B cell (primary cell): Measurements from ENCODE around the gene VPS33B. TPM values are rescaled to one million over a fixed set of nuclear protein-coding genes. Genes with fewer than 3 reads are reported as not detected.

Experiments used
- ATAC-seq: fragments of 200-7000 bp; cut with Tn5 transposase; one replicate; pipeline ENCODE4 v1.10.0; 2021; ENCODE audit warnings: low read depth, mild to moderate bottlenecking, moderate number of reproducible peaks, moderate library complexity
- CTCF ChIA-PET: fragments of 350-600 bp; sonication (Branson Sonifier 250); formaldehyde crosslinking; loops from one replicate; lab custom pipeline; 2021; ENCODE audit warnings: antibody characterized with exemption, inconsistent platforms; lab: Charles Lee
- POLR2A ChIA-PET: fragments of 350-600 bp; sonication (Branson Sonifier 250); formaldehyde crosslinking; loops from one replicate; lab custom pipeline; 2021; ENCODE audit warnings: antibody characterized with exemption; lab: Charles Lee
- DNase-seq: peaks from one replicate; pipeline ENCODE4 v3.0.0; 2013
- H2AFZ ChIP-seq: 2 replicates; pipeline ENCODE4 v1.6.1; 2012; ENCODE audit warnings: mild to moderate bottlenecking, low read depth, low read length; ENCODE audit not compliant: insufficient read depth, poor library complexity, severe bottlenecking
- H3K27ac ChIP-seq, 2 donors: 1 replicate in 1 of 2; 2 replicates in 1 of 2; pipeline ENCODE4 v1.5.1; 2012 to 2013; ENCODE audit warnings: low read length in 2 of 2, mild to moderate bottlenecking in 2 of 2, moderate library complexity in 1 of 2
- H3K27me3 ChIP-seq, 4 experiments: fragments of 200-600 bp in 1 of 4; sonication (generic) in 1 of 4; replicated peaks in 1 of 4; 1 replicate in 2 of 4; 2 replicates in 2 of 4; pipeline versions ENCODE4 v1.6.1 to v1.7.0; 2013 to 2016; ENCODE audit warnings: low read length in 3 of 4, mild to moderate bottlenecking in 2 of 4, mixed read lengths in 1 of 4, moderate library complexity in 1 of 4; ENCODE audit not compliant: insufficient read depth in 4 of 4, control insufficient read depth in 3 of 4; ENCODE audit errors: control extremely low read depth in 1 of 4
- H3K36me3 ChIP-seq, 2 experiments: replicated peaks in 1 of 2; 1 replicate in 1 of 2; 2 replicates in 1 of 2; pipeline versions ENCODE4 v1.6.1 to v1.7.1; 2013; ENCODE audit warnings: low read length in 1 of 2; ENCODE audit not compliant: insufficient read depth in 2 of 2, control insufficient read depth in 1 of 2; ENCODE audit errors: control extremely low read depth in 1 of 2, extremely low read depth in 1 of 2
- H3K4me1 ChIP-seq, 2 donors: fragments of 200-600 bp in 1 of 2; sonication (generic) in 1 of 2; 1 replicate in 1 of 2; 2 replicates in 1 of 2; pipeline versions ENCODE4 v1.5.1 to v1.6.1; 2013 to 2017; ENCODE audit warnings: low read length in 2 of 2; ENCODE audit not compliant: control insufficient read depth in 2 of 2, insufficient read depth in 2 of 2
- H3K4me2 ChIP-seq: replicated peaks from 2 replicates; pipeline ENCODE3; 2012; ENCODE audit warnings: mild to moderate bottlenecking, low read depth, low read length; ENCODE audit not compliant: poor library complexity, severe bottlenecking
- H3K4me3 ChIP-seq, 5 experiments: fragments of 200-600 bp in 1 of 5; sonication (generic) in 1 of 5; 1 replicate in 3 of 5; 2 replicates in 2 of 5; pipeline versions ENCODE4 v1.5.1 to v1.7.0; 2011 to 2016; ENCODE audit warnings: low read length in 4 of 5, mild to moderate bottlenecking in 4 of 5, low read depth in 2 of 5, control low read depth in 1 of 5, moderate library complexity in 1 of 5; ENCODE audit not compliant: insufficient read depth in 1 of 5; ENCODE audit errors: control extremely low read depth in 1 of 5, extremely low read depth in 1 of 5
- H3K79me2 ChIP-seq: fragments of 200-600 bp; sonication (generic); one replicate; pipeline ENCODE4 v1.6.0; 2016; ENCODE audit warnings: low read length; ENCODE audit not compliant: control insufficient read depth, insufficient read depth
- H3K9ac ChIP-seq: fragments of 200-600 bp; sonication (generic); 2 replicates; pipeline ENCODE4 v1.6.1; 2017; ENCODE audit warnings: mild to moderate bottlenecking, low read length, moderate library complexity
- H3K9me3 ChIP-seq, 3 donors: one replicate each; pipeline versions ENCODE4 v1.6.1 to v1.7.1; 2013; ENCODE audit warnings: low read length in 2 of 3; ENCODE audit not compliant: control insufficient read depth in 2 of 3, insufficient read depth in 1 of 3; ENCODE audit errors: control extremely low read depth in 1 of 3
- H4K20me1 ChIP-seq: 2 replicates; pipeline ENCODE4 v1.6.0; 2012; ENCODE audit warnings: mild to moderate bottlenecking, low read length; ENCODE audit not compliant: insufficient read depth, control insufficient read depth, poor library complexity, severe bottlenecking
- H3K27ac Mint-ChIP-seq: one replicate; pipeline ENCODE4 v1.8.0; 2021; ENCODE audit warnings: mixed read lengths
- H3K27me3 Mint-ChIP-seq: one replicate; pipeline ENCODE4 v1.8.0; 2021; ENCODE audit warnings: mixed read lengths
- H3K4me1 Mint-ChIP-seq: one replicate; pipeline ENCODE4 v1.8.0; 2021; ENCODE audit warnings: mixed read lengths
- H3K4me3 Mint-ChIP-seq: one replicate; pipeline ENCODE4 v1.8.0; 2021; ENCODE audit warnings: mixed read lengths
- H3K9me3 Mint-ChIP-seq: one replicate; pipeline ENCODE4 v1.8.0; 2022; ENCODE audit warnings: mixed read lengths; ENCODE audit not compliant: insufficient read depth
- EZH2 ChIP-seq: IDR thresholded peaks from 2 replicates; pipeline ENCODE4 v1.6.1; 2012; ENCODE audit warnings: borderline replicate concordance, low read depth, mild to moderate bottlenecking, moderate library complexity, low read length; ENCODE audit not compliant: insufficient read depth, poor library complexity, severe bottlenecking
- WGBS: methylation state at CpG from one replicate; pipeline ENCODE4 v1.1.5; 2013; ENCODE audit warnings: missing lambda C conversion rate; ENCODE audit not compliant: insufficient coverage; 5-methylcytosine and 5-hydroxymethylcytosine counted together
- intact Hi-C: fragments of 100-400 bp; cut with micrococcal nuclease; formaldehyde crosslinking; loops from one replicate; pipeline ENCODE4 v1.10.0; 2022
- polyA plus RNA-seq: library from polyadenylated mRNA; depleted of rRNA; stranded (reverse); fragments of >200 nt; gene quantifications from 2 replicates; pipeline ENCODE4 v1.2.3, GENCODE V29; 2012
- total RNA-seq, 2 donors: library from RNA; stranded (reverse); fragments of 120-200 nt in 1 of 2; gene quantifications; 1 replicate in 1 of 2; 2 replicates in 1 of 2; pipeline versions ENCODE4 v1.2.3 to v1.2.4, GENCODE V29; 2013 to 2022
- TF ChIP-seq, protein P1 (sequence below): fragments of 200-600 bp; IDR thresholded peaks from one replicate; pipeline ENCODE4 v1.8.0; 2022; ENCODE audit warnings: antibody characterized with exemption, mild to moderate bottlenecking

The VPS33B gene
- total and polyA plus RNA-seq, 2 donors (not counting 1 experiment from before 2014, with no cell fraction given) = 17.4 to 30.0 TPM

DNA sequence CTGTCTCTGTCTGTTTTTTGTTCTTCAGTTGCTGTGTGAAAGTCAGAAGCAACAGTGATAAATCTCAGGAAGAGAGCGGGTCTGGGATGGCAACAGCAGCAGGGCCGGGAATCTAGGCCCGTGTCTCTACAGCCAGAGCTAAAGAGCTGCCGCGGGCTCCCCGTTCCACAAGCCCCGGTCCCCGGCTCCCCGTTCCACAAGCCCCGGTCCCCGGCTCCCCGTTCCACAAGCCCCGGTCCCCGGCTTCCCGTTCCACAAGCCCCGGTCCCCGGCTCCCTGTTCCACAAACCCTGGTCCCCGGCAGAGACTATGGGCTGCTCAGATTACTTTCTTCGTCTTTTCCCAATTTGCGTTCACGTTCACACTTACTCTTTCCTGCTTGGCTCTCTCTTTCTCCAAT is 48.2 kb downstream of the VPS33B start:
- Histone ChIP-seq H3K27me3 (no peaks in the 10 kb centered on the region), H3K79me2 (no peaks in the 10 kb centered on the region), H4K20me1 (no peaks in the 10 kb centered on the region), H3K4me1 (no peaks in the 10 kb centered on the region), H3K4me2 (no peak overlapping the region), H2AFZ (no peak overlapping the region), H3K9ac (no peak overlapping the region), H3K4me3 (no peak overlapping the region), H3K27ac (no peak overlapping the region), H3K36me3 (peaks cover 0 to 5% of the 10 kb centered on the region in 2 experiments), H3K9me3 (no peaks in the 10 kb centered on the region)
- no peak overlapping the region for H3K4me3 Mint-ChIP-seq
- 97% methylated on average over 21 of the region's 21 CpGs for WGBS
- intact Hi-C loops = no loop called here
- H3K4me1 Mint-ChIP-seq = no peaks in the 10 kb centered on the region
- no peaks in the 10 kb centered on the region for H3K27me3 Mint-ChIP-seq
- CTCF ChIA-PET = no interaction called here
- H3K27ac Mint-ChIP-seq = no peak overlapping the region
- POLR2A ChIA-PET = no interaction called here
- H3K9me3 Mint-ChIP-seq = no peaks in the 10 kb centered on the region
- ATAC-seq (no peak), DNase-seq (no peak)
- TF ChIP-seq, protein P1, sequence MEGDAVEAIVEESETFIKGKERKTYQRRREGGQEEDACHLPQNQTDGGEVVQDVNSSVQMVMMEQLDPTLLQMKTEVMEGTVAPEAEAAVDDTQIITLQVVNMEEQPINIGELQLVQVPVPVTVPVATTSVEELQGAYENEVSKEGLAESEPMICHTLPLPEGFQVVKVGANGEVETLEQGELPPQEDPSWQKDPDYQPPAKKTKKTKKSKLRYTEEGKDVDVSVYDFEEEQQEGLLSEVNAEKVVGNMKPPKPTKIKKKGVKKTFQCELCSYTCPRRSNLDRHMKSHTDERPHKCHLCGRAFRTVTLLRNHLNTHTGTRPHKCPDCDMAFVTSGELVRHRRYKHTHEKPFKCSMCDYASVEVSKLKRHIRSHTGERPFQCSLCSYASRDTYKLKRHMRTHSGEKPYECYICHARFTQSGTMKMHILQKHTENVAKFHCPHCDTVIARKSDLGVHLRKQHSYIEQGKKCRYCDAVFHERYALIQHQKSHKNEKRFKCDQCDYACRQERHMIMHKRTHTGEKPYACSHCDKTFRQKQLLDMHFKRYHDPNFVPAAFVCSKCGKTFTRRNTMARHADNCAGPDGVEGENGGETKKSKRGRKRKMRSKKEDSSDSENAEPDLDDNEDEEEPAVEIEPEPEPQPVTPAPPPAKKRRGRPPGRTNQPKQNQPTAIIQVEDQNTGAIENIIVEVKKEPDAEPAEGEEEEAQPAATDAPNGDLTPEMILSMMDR = no peak
- no peak for TF ChIP-seq EZH2

DNA sequence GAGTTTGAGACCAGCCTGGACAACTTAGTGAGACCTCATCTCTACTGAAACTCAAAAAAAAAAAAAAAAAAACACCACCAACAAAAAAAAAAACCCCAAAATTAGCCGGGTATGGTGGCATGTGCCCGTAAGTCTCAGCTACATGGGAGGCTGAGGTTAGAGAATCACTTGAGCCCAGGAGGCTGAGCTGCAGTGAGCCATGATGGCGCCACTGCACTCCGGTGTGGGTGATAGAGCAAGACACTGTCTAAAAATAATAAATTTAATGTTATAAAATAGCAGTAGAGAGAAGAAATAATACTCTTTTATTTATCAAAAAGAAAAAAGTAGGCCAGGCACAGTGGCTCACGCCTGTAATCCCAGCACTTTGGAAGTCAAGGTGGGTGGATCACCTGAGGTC is 50.3 kb downstream of the VPS33B start:
- Mint-ChIP-seq H3K27ac (no peak overlapping the region), H3K4me1 (no peaks in the 10 kb centered on the region), H3K9me3 (no peaks in the 10 kb centered on the region), H3K4me3 (no peak overlapping the region), H3K27me3 (no peaks in the 10 kb centered on the region)
- ChIA-PET POLR2A (interaction anchor here (0.6 kb wide), 1 partner anchor 9 kb away, joined by 3 read pairs; no protein-coding TSS in a partner anchor), CTCF (no interaction called here)
- H3K4me3 ChIP-seq = no peak overlapping the region
- H3K27ac ChIP-seq = no peak overlapping the region
- TF ChIP-seq, protein P1 = no peak
- no peak for TF ChIP-seq EZH2
- ATAC-seq (no peak), DNase-seq (no peak)
- H3K4me2 ChIP-seq = no peak overlapping the region
- H2AFZ ChIP-seq = no peak overlapping the region
- no peaks in the 10 kb centered on the region for H3K27me3 ChIP-seq
- intact Hi-C loops = no loop called here
- H3K9me3 ChIP-seq = no peaks in the 10 kb centered on the region
- no CpG with 5 or more reads among the region's 5 CpGs for WGBS
- H3K36me3 ChIP-seq = peaks cover 0 to 6% of the 10 kb centered on the region in 2 experiments
- no peaks in the 10 kb centered on the region for H4K20me1 ChIP-seq
- H3K9ac ChIP-seq = no peak overlapping the region
- no peaks in the 10 kb centered on the region for H3K79me2 ChIP-seq
- H3K4me1 ChIP-seq = no peaks in the 10 kb centered on the region
